Activated CD4-positive, alpha-beta T cell treated with anti-CD3 and anti-CD28 coated beads, Interleukin-10, Interleukin-2, amounts not matched to agents 100 ng/mL and 50 ng/mL, durations not matched to agents 16 hours and 8 hours (primary cell): ENCODE results near the gene APOO.

Experiments used
- DNase-seq: peaks from one replicate; pipeline ENCODE4 v3.0.0-alpha.2; 2020

APOO gene

GRCh38 chrX:23813808-23814207 is 93.9 kb downstream of the APOO start:
- DNase-seq: no peak

- no peak for DNase-seq
These were observed 96.1 kb downstream of the APOO start for GRCh38 chrX:23811656-23812055.

- DNase-seq: no peak
These were observed 96.6 kb downstream of the APOO start for GRCh38 chrX:23811108-23811651.

GRCh38 chrX:23810279-23810678 is 97.5 kb downstream of the APOO start:
- DNase-seq: no peak

GRCh38 chrX:23805389-23805788 is 102.3 kb downstream of the APOO start:
- DNase-seq: no peak

- DNase-seq: no peak
These were observed 103.2 kb downstream of the APOO start for GRCh38 chrX:23804578-23804977.

- DNase-seq: no peak
These were observed 103.8 kb downstream of the APOO start for GRCh38 chrX:23803931-23804381.

- no peak for DNase-seq
These were observed 105.3 kb downstream of the APOO start for GRCh38 chrX:23802431-23802830.

GRCh38 chrX:23799469-23800065 is 108.2 kb downstream of the APOO start:
- DNase-seq: no peak

GRCh38 chrX:23797371-23798128 is 110.2 kb downstream of the APOO start:
- no peak for DNase-seq

GRCh38 chrX:23795221-23795620 is 112.5 kb downstream of the APOO start:
- no peak for DNase-seq

- DNase-seq: no peak
These were observed 114.7 kb downstream of the APOO start for GRCh38 chrX:23792861-23793553.

- DNase-seq: no peak
These were observed 117.6 kb downstream of the APOO start for GRCh38 chrX:23790155-23790497.

- DNase-seq: no peak
These were observed 118.2 kb downstream of the APOO start for GRCh38 chrX:23789386-23790154.

- no peak for DNase-seq
These were observed 118.8 kb downstream of the APOO start for GRCh38 chrX:23788946-23789345.

GRCh38 chrX:23788521-23788920 is 119.2 kb downstream of the APOO start:
- DNase-seq: no peak

GRCh38 chrX:23787745-23788118 is 120.0 kb downstream of the APOO start:
- DNase-seq: no peak

GRCh38 chrX:23786268-23786815 is 121.4 kb downstream of the APOO start:
- no peak for DNase-seq

GRCh38 chrX:23785580-23785979 is 122.2 kb downstream of the APOO start:
- DNase-seq: no peak

GRCh38 chrX:23784470-23785331 is 123.0 kb downstream of the APOO start:
- peak; percentile 46 for DNase-seq

GRCh38 chrX:23783589-23784469 is 123.9 kb downstream of the APOO start:
- DNase-seq: no peak
